Esophagus squamous epithelium (tissue), 5 donors: Measurements from ENCODE around the gene KLHDC9. TPM values are rescaled to one million over a fixed set of nuclear protein-coding genes. Genes with fewer than 3 reads are reported as not detected.
A peak's percentile ranks its signal among the peaks of the same experiment; 100 is the strongest.

ENCODE experiments used
- DNase-seq: peaks from one replicate; lab custom pipeline; 2025; lab: John Stamatoyannopoulos, UW
- H3K27ac ChIP-seq, 4 donors: fragments of 200-600 bp; sonication (generic); one replicate each; pipeline ENCODE4 v1.5.1; 2016 to 2019; ENCODE audit warnings: mild to moderate bottlenecking in 1 of 4
- H3K27me3 ChIP-seq, 4 donors: fragments of 200-600 bp; sonication (generic); 1 replicate in 3 of 4; 2 replicates in 1 of 4; pipeline versions ENCODE4 v1.5.1 to v1.6.0; 2017 to 2021; ENCODE audit warnings: antibody characterized with exemption in 1 of 4
- H3K36me3 ChIP-seq, 3 donors: fragments of 200-600 bp; sonication (generic); one replicate each; pipeline ENCODE4 v1.5.1; 2016 to 2019
- H3K4me1 ChIP-seq, 3 donors: fragments of 200-600 bp; sonication (generic); one replicate each; pipeline ENCODE4 v1.5.1; 2017 to 2019
- H3K4me3 ChIP-seq, 4 donors: fragments of 200-600 bp; sonication (generic); 1 replicate in 3 of 4; 2 replicates in 1 of 4; pipeline ENCODE4 v1.5.1; 2016 to 2019; ENCODE audit warnings: mild to moderate bottlenecking in 2 of 4, moderate library complexity in 1 of 4
- H3K9me3 ChIP-seq, 3 donors: fragments of 200-600 bp; sonication (generic); one replicate each; pipeline ENCODE4 v1.5.1; 2016 to 2019
- POLR2A ChIP-seq, 4 donors: fragments of 450-650 bp; IDR thresholded peaks; one replicate each; pipeline ENCODE4 v1.6.1; 2017; ENCODE audit warnings: antibody characterized with exemption in 4 of 4, mild to moderate bottlenecking in 4 of 4, moderate library complexity in 3 of 4
- WGBS, 2 donors: methylation state at CpG; one replicate each; pipeline ENCODE4 v1.1.5; 2018; 5-methylcytosine and 5-hydroxymethylcytosine counted together
- intact Hi-C: fragments of 100-400 bp; cut with DNase I; formaldehyde crosslinking; loops from one replicate; pipeline ENCODE4 v1.15.0; 2022
- total RNA-seq, 4 donors: library from RNA; depleted of rRNA; stranded (reverse); fragments of >200 nt; gene quantifications; one replicate each; pipeline ENCODE4 v1.1.0, GENCODE V29; 2016
- TF ChIP-seq, protein P1 (sequence below), 6 experiments: fragments of 450-650 bp in 4 of 6; fragments of 200-600 bp in 2 of 6; sonication (generic) in 2 of 6; IDR thresholded peaks; one replicate each; pipeline ENCODE4 v1.5.1; 2016 to 2019; ENCODE audit warnings: antibody characterized with exemption in 6 of 6, mild to moderate bottlenecking in 4 of 6, moderate library complexity in 4 of 6
- donor health status: DM: yes; HTN: yes; CAD: no.

KLHDC9 gene
- total RNA-seq, 4 donors from 2014 or later = 0.31 to 2.7 (median 1.7) TPM

DNA sequence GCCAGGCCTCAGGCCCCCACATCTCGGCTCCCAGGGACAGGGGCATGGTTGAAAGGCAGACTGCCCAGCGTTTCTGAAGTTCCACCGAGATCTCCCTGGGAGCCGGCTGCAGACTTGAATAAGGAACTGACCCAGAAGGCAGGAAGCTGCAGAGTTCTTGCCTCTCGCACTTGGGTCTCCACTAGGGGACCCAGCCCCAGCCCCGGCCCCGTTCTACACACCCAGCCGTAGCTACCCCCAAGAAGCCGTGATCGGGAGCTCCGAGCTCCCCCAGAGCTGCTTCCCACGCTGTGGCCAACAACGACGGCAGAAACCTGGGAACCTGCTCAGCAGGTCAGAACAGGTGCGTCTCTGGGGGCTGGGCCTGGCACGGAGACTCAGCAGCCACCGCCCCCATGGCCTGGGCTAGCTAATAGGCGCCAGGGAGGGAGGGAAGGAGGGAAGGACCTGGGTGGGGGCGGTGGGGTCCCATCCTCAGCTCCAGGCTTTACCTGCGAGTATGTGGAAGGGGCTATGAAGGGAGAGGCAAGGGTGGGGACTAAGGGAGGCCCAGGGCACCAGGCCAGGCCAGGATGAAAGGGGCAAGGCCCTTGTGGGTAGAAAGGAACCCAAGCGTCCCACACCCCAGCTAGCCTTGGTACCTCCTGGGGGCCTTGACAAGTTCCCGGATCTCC lies 8.8 kb upstream of the KLHDC9 start, which contains the start of gene NECTIN4:
NECTIN4 (minus strand) TSS at position 308 of the 674 bp plus-strand sequence; CDS start at position 46, 262 bp downstream.
- Histone ChIP-seq H3K9me3 (no peaks in the 10 kb centered on the region), H3K4me3 (peak within 1 kb of the TSS; percentile 50 to 65 (median 64)), H3K36me3 (no peaks in the 10 kb centered on the region), H3K27ac (peak within 1 kb of the TSS; percentile 90 to 97 (median 94)), H3K27me3 (no peaks in the 10 kb centered on the region), H3K4me1 (peaks cover 8 to 78% (median 17%) of the 10 kb centered on the region in 3 donors)
- DNase-seq = no peak
- TF ChIP-seq, protein P1, sequence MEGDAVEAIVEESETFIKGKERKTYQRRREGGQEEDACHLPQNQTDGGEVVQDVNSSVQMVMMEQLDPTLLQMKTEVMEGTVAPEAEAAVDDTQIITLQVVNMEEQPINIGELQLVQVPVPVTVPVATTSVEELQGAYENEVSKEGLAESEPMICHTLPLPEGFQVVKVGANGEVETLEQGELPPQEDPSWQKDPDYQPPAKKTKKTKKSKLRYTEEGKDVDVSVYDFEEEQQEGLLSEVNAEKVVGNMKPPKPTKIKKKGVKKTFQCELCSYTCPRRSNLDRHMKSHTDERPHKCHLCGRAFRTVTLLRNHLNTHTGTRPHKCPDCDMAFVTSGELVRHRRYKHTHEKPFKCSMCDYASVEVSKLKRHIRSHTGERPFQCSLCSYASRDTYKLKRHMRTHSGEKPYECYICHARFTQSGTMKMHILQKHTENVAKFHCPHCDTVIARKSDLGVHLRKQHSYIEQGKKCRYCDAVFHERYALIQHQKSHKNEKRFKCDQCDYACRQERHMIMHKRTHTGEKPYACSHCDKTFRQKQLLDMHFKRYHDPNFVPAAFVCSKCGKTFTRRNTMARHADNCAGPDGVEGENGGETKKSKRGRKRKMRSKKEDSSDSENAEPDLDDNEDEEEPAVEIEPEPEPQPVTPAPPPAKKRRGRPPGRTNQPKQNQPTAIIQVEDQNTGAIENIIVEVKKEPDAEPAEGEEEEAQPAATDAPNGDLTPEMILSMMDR (IDR thresholded peaks at IDR 0.05) = no peak
- TF ChIP-seq POLR2A (IDR thresholded peaks at IDR 0.05) = peak in 3 of 4 donors; percentile 72 to 83 (median 73)
- intact Hi-C loops = no loop called here
- WGBS, 2 donors = 39 to 64% methylated on average over 7 of the region's 22 CpGs

DNA sequence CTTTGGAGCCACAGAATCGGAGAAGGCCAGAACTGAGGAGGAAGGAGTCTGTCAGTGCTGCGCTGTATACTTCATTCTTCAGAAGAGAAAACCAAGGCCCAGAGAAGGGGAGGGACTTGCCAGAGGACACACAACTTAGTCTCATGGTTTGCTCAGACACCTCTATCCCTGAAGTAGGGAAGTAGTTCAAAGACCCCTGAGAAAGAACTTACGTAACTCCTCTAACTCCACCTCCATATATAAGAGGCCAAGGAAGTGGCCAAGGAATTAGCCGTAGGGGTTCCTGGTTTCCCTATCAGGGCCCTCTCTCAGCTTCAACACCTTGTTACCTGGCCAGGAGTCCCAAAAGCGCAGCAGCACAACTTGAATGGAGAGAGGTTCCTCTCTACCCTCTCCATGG lies 8.2 kb upstream of the KLHDC9 start:
- WGBS, 2 donors = 86 to 88% methylated on average over 4 to 5 of the region's 5 CpGs
- H3K36me3 ChIP-seq = no peaks in the 10 kb centered on the region
- peak overlapping the region; percentile 90 to 97 (median 94) for H3K27ac ChIP-seq
- intact Hi-C loops = loop anchor here (10.0 kb wide), 1 partner anchor 55 kb away; the partner anchor contains the start of gene TSTD1
- peaks cover 8 to 75% (median 11%) of the 10 kb centered on the region in 3 donors for H3K4me1 ChIP-seq
- H3K9me3 ChIP-seq = no peaks in the 10 kb centered on the region
- no peaks in the 10 kb centered on the region for H3K27me3 ChIP-seq
- H3K4me3 ChIP-seq = peak overlapping the region; percentile 50 to 65 (median 64)
- DNase-seq = no peak
- TF ChIP-seq, protein P1 (IDR thresholded peaks at IDR 0.05) = no peak
- TF ChIP-seq POLR2A (IDR thresholded peaks at IDR 0.05) = no peak

DNA sequence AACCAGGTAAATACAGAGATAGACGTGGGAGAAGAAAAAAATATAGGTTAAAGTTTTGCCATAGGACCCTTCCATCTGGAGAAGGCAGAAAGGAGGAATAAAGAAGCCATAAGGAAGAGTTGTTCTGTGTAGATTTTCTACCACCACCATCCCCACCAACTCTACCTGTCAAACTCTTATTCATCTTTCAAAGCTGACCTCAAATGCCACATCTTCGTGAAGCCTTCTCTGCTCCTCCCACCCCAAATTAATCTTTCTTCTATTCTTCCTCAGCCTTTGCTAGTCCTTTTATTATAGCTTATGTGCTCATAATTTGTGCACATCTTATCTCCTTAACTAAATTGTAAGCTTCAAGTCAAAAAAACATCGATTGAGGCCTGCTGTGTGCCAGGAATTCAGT lies 7.5 kb upstream of the KLHDC9 start:
- DNase-seq = no peak
- H3K27ac ChIP-seq = peak overlapping the region in 3 of 4 donors; percentile 94 to 97 (median 95)
- H3K4me1 ChIP-seq = peaks cover 11 to 75% (median 11%) of the 10 kb centered on the region in 3 donors
- no peaks in the 10 kb centered on the region for H3K27me3 ChIP-seq
- 65 to 72% methylated on average over 3 of the region's 3 CpGs for WGBS, 2 donors
- no peaks in the 10 kb centered on the region for H3K9me3 ChIP-seq
- no peaks in the 10 kb centered on the region for H3K36me3 ChIP-seq
- intact Hi-C loops = loop anchor here (10.0 kb wide), 1 partner anchor 56 kb away; the partner anchor contains the start of gene TSTD1
- TF ChIP-seq, protein P1 (IDR thresholded peaks at IDR 0.05) = no peak
- no peak for TF ChIP-seq POLR2A (IDR thresholded peaks at IDR 0.05)
- no peak overlapping the region for H3K4me3 ChIP-seq

DNA sequence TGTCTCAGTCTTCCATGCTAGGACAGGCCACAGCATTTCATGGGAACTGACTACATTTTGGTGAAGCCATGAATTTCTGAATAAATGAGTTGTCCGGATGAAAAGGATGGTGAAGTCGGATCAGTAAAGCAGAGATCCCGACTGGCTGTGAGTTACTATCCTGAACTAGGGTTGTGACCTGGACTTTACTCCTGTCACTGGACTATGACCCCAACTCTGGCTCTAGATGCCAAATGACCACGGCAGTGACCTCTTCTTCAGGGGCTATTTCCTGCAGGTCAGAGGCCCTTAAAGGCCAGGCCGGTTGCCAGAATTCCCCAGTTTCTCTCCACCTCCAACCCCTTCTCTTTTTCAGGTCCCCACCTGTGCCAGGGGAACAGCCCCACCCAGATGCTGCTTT lies 7.1 kb upstream of the KLHDC9 start:
- Histone ChIP-seq H3K27ac (peak overlapping the region in 3 of 4 donors; percentile 3 to 97 (median 95)), H3K4me3 (no peak overlapping the region), H3K36me3 (no peaks in the 10 kb centered on the region), H3K4me1 (peaks cover 11 to 75% (median 16%) of the 10 kb centered on the region in 3 donors), H3K27me3 (no peaks in the 10 kb centered on the region), H3K9me3 (no peaks in the 10 kb centered on the region)
- intact Hi-C loops = loop anchor here (10.0 kb wide), 1 partner anchor 56 kb away; the partner anchor contains the start of gene TSTD1
- DNase-seq = no peak
- TF ChIP-seq, protein P1 (IDR thresholded peaks at IDR 0.05) = no peak
- no peak for TF ChIP-seq POLR2A (IDR thresholded peaks at IDR 0.05)
- 82 to 92% methylated on average over 5 of the region's 5 CpGs for WGBS, 2 donors
